Liver (tissue), 9 donors: ENCODE data around the gene ATAD3C. TPM values are rescaled to one million over a fixed set of nuclear protein-coding genes. Genes with fewer than 3 reads are reported as not detected.
A peak's percentile ranks its signal among the peaks of the same experiment; 100 is the strongest.
"Not testable (repeated sequence)": the region's sequence is repeated elsewhere in the genome, so short reads cannot be mapped to it uniquely, and the experiment has no call there.

ENCODE experiments used
- DNase-seq: peaks from one replicate; pipeline ENCODE4 v3.0.0-alpha.2; 2017; ENCODE audit warnings: low spot score
- H3K27ac ChIP-seq, 2 donors: one replicate each; pipeline ENCODE4 v1.7.0; 2013; ENCODE audit warnings: inconsistent platforms in 2 of 2, low read length in 2 of 2, control low read depth in 1 of 2, low read depth in 1 of 2, mild to moderate bottlenecking in 1 of 2
- H3K27me3 ChIP-seq, 4 donors: one replicate each; pipeline versions ENCODE4 v1.6.1 to v1.7.0; 2013; ENCODE audit warnings: low read length in 3 of 4, inconsistent platforms in 1 of 4, mild to moderate bottlenecking in 1 of 4, moderate library complexity in 1 of 4; ENCODE audit not compliant: control insufficient read depth in 4 of 4, insufficient read depth in 4 of 4
- H3K36me3 ChIP-seq, 4 donors: one replicate each; pipeline versions ENCODE4 v1.6.1 to v1.7.0; 2013; ENCODE audit warnings: low read length in 3 of 4, mild to moderate bottlenecking in 3 of 4, low read depth in 1 of 4, moderate library complexity in 1 of 4; ENCODE audit not compliant: control insufficient read depth in 4 of 4, insufficient read depth in 3 of 4
- H3K4me1 ChIP-seq, 4 donors: one replicate each; pipeline versions ENCODE4 v1.6.1 to v1.7.0; 2013; ENCODE audit warnings: low read length in 3 of 4, mild to moderate bottlenecking in 3 of 4, moderate library complexity in 1 of 4; ENCODE audit not compliant: control insufficient read depth in 4 of 4, insufficient read depth in 4 of 4
- H3K4me3 ChIP-seq, 3 donors: one replicate each; pipeline versions ENCODE4 v1.6.1 to v1.7.0; 2013; ENCODE audit warnings: low read length in 3 of 3, control low read depth in 1 of 3, low read depth in 1 of 3, mild to moderate bottlenecking in 1 of 3
- H3K9ac ChIP-seq, 2 donors: one replicate each; pipeline ENCODE4 v1.7.0; 2013; ENCODE audit warnings: low read length in 2 of 2, mild to moderate bottlenecking in 2 of 2, moderate library complexity in 2 of 2, control low read depth in 1 of 2, low read depth in 1 of 2
- H3K9me3 ChIP-seq, 4 donors: one replicate each; pipeline versions ENCODE4 v1.6.1 to v1.7.0; 2013; ENCODE audit warnings: low read length in 3 of 4; ENCODE audit not compliant: control insufficient read depth in 4 of 4
- FOXA1 ChIP-seq: IDR thresholded peaks from 2 replicates; pipeline ENCODE4 v1.6.1; 2016; ENCODE audit warnings: antibody characterized with exemption
- FOXA2 ChIP-seq: IDR thresholded peaks from 2 replicates; pipeline ENCODE4 v1.6.1; 2016; ENCODE audit warnings: antibody characterized with exemption
- GABPA ChIP-seq, 2 donors: IDR thresholded peaks in 1 of 2; conservative IDR thresholded peaks in 1 of 2; 2 replicates each; pipeline ENCODE4 v1.6.1; 2016; ENCODE audit warnings: antibody characterized with exemption in 2 of 2, mild to moderate bottlenecking in 1 of 2, moderate library complexity in 1 of 2
- HNF4A ChIP-seq, 2 donors: conservative IDR thresholded peaks; 2 replicates each; pipeline ENCODE4 v1.6.1; 2016; ENCODE audit warnings: antibody characterized with exemption in 2 of 2, mild to moderate bottlenecking in 2 of 2
- HNF4G ChIP-seq: IDR thresholded peaks from 2 replicates; pipeline ENCODE4 v1.6.1; 2016; ENCODE audit warnings: antibody characterized with exemption
- JUND ChIP-seq, 2 donors: IDR thresholded peaks; 2 replicates each; pipeline ENCODE4 v1.6.1; 2016; ENCODE audit warnings: antibody characterized with exemption in 2 of 2
- NR2F2 ChIP-seq: IDR thresholded peaks from 2 replicates; pipeline ENCODE4 v1.6.1; 2016; ENCODE audit warnings: antibody characterized with exemption
- RAD21 ChIP-seq, 2 donors: IDR thresholded peaks; 2 replicates each; pipeline ENCODE4 v1.6.1; 2016; ENCODE audit warnings: antibody characterized with exemption in 2 of 2, mild to moderate bottlenecking in 2 of 2
- RXRA ChIP-seq, 2 donors: IDR thresholded peaks; 2 replicates each; pipeline ENCODE4 v1.6.1; 2017 to 2018; ENCODE audit warnings: antibody characterized with exemption in 2 of 2, mild to moderate bottlenecking in 1 of 2
- SP1 ChIP-seq: IDR thresholded peaks from 2 replicates; pipeline ENCODE4 v1.6.1; 2018; ENCODE audit warnings: antibody characterized with exemption, mild to moderate bottlenecking
- TAF1 ChIP-seq: conservative IDR thresholded peaks from 2 replicates; pipeline ENCODE4 v1.6.1; 2016; ENCODE audit warnings: antibody characterized with exemption, mild to moderate bottlenecking
- YY1 ChIP-seq: IDR thresholded peaks from 2 replicates; pipeline ENCODE4 v1.6.1; 2016; ENCODE audit warnings: antibody characterized with exemption, mild to moderate bottlenecking
- WGBS: extraction: QIAGEN DNeasy Blood & Tissue Kit; methylation state at CpG from one replicate; pipeline ENCODE4 v1.1.7; 2013; 5-methylcytosine and 5-hydroxymethylcytosine counted together
- polyA plus RNA-seq, 2 donors: library from polyadenylated mRNA; stranded (reverse) in 1 of 2; unstranded in 1 of 2; fragments of 200-250 nt in 1 of 2; fragments of >200 nt in 1 of 2; fragmentation: Nextera tagmentation in 1 of 2; extraction: Ambion mirVana in 1 of 2; gene quantifications; one replicate each; pipeline versions ENCODE4 v1.2.1 to v1.2.3, GENCODE V29; 2013 to 2015
- total RNA-seq, 2 donors: library from RNA; depleted of rRNA; stranded (reverse); fragments of >200 nt; gene quantifications; one replicate each; pipeline ENCODE4 v1.2.3, GENCODE V29; 2014
- TF ChIP-seq, protein P1 (sequence below): fragments of 150-350 bp; IDR thresholded peaks from 2 replicates; pipeline ENCODE4 v1.5.1; 2017; ENCODE audit warnings: improper control_type of control experiment, low read depth, low read length; ENCODE audit not compliant: missing input control
- TF ChIP-seq, protein P2 (sequence below): IDR thresholded peaks from 2 replicates; pipeline ENCODE4 v1.6.1; 2016; ENCODE audit warnings: antibody characterized with exemption
- TF ChIP-seq, protein P3 (sequence below): IDR thresholded peaks from 2 replicates; pipeline ENCODE4 v1.6.1; 2016; ENCODE audit warnings: antibody characterized with exemption
- TF ChIP-seq, protein P4 (sequence below): IDR thresholded peaks from 2 replicates; pipeline ENCODE4 v1.6.1; 2016; ENCODE audit warnings: antibody characterized with exemption, mild to moderate bottlenecking
- donor health status: healthy.
- donor health status: healthy.
- donor health status: healthy.
- donor health status: healthy.
- donor health status: healthy.

ATAD3C gene
- total and polyA plus RNA-seq, 4 donors: 0.19 to 4.8 (median 0.88) TPM

DNA sequence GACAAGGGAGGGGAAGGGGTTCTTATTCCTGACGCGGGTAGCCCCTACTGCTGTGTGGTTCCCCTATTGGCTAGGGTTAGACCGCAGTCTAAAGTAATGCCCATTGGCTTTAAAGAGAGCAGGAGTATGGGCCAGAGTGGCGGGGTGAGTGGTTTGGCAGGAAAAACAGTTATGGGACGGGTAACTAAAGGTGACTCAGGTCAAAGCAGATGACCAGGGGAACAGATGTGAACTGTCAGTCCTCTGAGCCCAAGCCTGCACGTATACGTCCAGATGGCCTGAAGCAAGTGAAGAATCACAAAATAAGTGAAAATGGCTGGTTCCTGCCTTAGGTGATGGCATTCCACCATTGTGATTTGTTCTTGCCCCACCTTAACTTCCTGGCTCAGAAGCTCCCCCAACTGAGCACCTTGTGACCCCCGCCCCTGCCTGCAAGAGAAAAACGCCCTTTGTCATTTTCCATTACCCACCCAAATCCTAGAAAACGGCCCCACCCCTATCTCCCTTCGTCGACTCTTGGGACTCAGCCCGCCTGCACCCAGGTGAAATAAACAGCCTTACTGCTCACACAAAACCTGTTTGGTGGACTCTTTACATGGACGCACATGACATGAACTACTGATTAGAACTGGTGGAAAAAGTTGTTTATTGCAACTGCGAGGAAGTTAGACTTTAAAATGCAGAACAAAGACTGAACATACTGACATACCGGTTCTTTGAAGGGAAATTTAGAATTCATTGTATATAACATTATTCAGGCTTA is 21.3 kb downstream of the ATAD3C start:
- Histone ChIP-seq H3K27me3 (no peaks in the 10 kb centered on the region), H3K27ac (peak overlapping the region; percentile 35 to 80), H3K4me1 (peaks cover 8 to 21% (median 14%) of the 10 kb centered on the region in 4 donors), H3K9me3 (no peaks in the 10 kb centered on the region), H3K4me3 (peak overlapping the region; percentile 53 to 87 (median 82)), H3K36me3 (no peaks in the 10 kb centered on the region), H3K9ac (peak overlapping the region; percentile 4 to 60)
- no peak for TF ChIP-seq JUND (IDR thresholded peaks at IDR 0.05)
- TF ChIP-seq, protein P1, sequence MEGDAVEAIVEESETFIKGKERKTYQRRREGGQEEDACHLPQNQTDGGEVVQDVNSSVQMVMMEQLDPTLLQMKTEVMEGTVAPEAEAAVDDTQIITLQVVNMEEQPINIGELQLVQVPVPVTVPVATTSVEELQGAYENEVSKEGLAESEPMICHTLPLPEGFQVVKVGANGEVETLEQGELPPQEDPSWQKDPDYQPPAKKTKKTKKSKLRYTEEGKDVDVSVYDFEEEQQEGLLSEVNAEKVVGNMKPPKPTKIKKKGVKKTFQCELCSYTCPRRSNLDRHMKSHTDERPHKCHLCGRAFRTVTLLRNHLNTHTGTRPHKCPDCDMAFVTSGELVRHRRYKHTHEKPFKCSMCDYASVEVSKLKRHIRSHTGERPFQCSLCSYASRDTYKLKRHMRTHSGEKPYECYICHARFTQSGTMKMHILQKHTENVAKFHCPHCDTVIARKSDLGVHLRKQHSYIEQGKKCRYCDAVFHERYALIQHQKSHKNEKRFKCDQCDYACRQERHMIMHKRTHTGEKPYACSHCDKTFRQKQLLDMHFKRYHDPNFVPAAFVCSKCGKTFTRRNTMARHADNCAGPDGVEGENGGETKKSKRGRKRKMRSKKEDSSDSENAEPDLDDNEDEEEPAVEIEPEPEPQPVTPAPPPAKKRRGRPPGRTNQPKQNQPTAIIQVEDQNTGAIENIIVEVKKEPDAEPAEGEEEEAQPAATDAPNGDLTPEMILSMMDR: no peak
- no peak for TF ChIP-seq RAD21 (IDR thresholded peaks at IDR 0.05)
- TF ChIP-seq RXRA (IDR thresholded peaks at IDR 0.05): no peak
- TF ChIP-seq, protein P2, sequence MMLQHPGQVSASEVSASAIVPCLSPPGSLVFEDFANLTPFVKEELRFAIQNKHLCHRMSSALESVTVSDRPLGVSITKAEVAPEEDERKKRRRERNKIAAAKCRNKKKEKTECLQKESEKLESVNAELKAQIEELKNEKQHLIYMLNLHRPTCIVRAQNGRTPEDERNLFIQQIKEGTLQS: no peak
- TF ChIP-seq, protein P3, sequence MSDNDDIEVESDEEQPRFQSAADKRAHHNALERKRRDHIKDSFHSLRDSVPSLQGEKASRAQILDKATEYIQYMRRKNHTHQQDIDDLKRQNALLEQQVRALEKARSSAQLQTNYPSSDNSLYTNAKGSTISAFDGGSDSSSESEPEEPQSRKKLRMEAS: no peak
- no peak for TF ChIP-seq GABPA (IDR thresholded peaks at IDR 0.05 in 1 of 2, conservative IDR thresholded peaks at IDR 0.05 in 1 of 2)
- TF ChIP-seq FOXA2: no peak
- DNase-seq: peak; percentile 41
- 22% methylated on average over 16 of the region's 16 CpGs for WGBS

DNA sequence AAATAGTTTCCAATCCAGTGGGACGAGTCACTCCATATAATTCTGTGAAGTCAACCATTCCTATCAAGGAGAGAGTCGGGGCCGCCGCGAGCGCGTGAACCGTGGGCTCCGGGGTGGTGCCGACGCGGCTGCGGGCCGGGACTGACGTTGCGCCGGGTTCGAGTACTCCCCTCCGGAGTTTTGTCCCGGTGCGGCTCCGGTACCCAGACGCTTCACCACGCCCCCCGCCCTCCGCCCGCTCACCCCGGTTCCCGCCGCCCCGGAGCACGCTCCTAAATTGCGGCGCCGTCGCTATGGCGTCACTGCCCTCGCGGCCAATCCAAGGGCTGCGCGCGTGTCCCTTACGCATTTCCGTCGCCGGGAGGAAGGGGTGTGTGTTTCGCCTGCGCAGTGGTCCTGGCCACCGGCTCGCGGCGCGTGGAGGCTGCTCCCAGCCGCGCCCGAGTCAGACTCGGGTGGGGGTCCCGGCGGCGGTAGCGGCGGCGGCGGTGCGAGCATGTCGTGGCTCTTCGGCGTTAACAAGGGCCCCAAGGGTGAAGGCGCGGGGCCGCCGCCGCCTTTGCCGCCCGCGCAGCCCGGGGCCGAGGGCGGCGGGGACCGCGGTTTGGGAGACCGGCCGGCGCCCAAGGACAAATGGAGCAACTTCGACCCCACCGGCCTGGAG is 22.0 kb downstream of the ATAD3C start, which contains the start of gene ATAD3B:
Gene ATAD3B, plus strand, starts transcription at position 377 of the 664 bp plus-strand sequence. Its CDS starts 120 bp downstream, at position 497.
- peaks cover 8 to 21% (median 14%) of the 10 kb centered on the region in 4 donors for H3K4me1 ChIP-seq
- no peaks in the 10 kb centered on the region for H3K36me3 ChIP-seq
- H3K9me3 ChIP-seq: no peaks in the 10 kb centered on the region
- TF ChIP-seq, protein P2: no peak
- TF ChIP-seq HNF4G: no peak
- TF ChIP-seq GABPA (IDR thresholded peaks at IDR 0.05 in 1 of 2, conservative IDR thresholded peaks at IDR 0.05 in 1 of 2): peak; percentile 71 to 93
- TF ChIP-seq FOXA1: no peak
- no peak for TF ChIP-seq RXRA (IDR thresholded peaks at IDR 0.05)
- TF ChIP-seq, protein P4, sequence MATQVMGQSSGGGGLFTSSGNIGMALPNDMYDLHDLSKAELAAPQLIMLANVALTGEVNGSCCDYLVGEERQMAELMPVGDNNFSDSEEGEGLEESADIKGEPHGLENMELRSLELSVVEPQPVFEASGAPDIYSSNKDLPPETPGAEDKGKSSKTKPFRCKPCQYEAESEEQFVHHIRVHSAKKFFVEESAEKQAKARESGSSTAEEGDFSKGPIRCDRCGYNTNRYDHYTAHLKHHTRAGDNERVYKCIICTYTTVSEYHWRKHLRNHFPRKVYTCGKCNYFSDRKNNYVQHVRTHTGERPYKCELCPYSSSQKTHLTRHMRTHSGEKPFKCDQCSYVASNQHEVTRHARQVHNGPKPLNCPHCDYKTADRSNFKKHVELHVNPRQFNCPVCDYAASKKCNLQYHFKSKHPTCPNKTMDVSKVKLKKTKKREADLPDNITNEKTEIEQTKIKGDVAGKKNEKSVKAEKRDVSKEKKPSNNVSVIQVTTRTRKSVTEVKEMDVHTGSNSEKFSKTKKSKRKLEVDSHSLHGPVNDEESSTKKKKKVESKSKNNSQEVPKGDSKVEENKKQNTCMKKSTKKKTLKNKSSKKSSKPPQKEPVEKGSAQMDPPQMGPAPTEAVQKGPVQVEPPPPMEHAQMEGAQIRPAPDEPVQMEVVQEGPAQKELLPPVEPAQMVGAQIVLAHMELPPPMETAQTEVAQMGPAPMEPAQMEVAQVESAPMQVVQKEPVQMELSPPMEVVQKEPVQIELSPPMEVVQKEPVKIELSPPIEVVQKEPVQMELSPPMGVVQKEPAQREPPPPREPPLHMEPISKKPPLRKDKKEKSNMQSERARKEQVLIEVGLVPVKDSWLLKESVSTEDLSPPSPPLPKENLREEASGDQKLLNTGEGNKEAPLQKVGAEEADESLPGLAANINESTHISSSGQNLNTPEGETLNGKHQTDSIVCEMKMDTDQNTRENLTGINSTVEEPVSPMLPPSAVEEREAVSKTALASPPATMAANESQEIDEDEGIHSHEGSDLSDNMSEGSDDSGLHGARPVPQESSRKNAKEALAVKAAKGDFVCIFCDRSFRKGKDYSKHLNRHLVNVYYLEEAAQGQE: no peak
- TF ChIP-seq RAD21 (IDR thresholded peaks at IDR 0.05): peak in 1 of 2 donors; percentile 15
- no peak for TF ChIP-seq FOXA2
- TF ChIP-seq HNF4A (conservative IDR thresholded peaks at IDR 0.05): peak in 1 of 2 donors; percentile 15
- TF ChIP-seq SP1: peak; percentile 48
- TF ChIP-seq YY1: peak; percentile 30
- TF ChIP-seq NR2F2: no peak
- TF ChIP-seq, protein P3: no peak
- TF ChIP-seq TAF1: no peak
- H3K4me3 ChIP-seq: peak within 1 kb of the TSS; percentile 73 to 87 (median 82)
- peak within 1 kb of the TSS; percentile 35 to 80 for H3K27ac ChIP-seq
- peak within 1 kb of the TSS; percentile 47 to 60 for H3K9ac ChIP-seq
- under 1% methylated on average over 87 of the region's 87 CpGs for WGBS
- H3K27me3 ChIP-seq: no peaks in the 10 kb centered on the region
- DNase-seq: peak; percentile 90

- H3K27me3 ChIP-seq, H3K9me3 ChIP-seq, H3K27ac ChIP-seq, DNase-seq, H3K36me3 ChIP-seq: not testable (repeated sequence)
- peaks cover 8 to 21% (median 14%) of the 10 kb centered on the region in 4 donors for H3K4me1 ChIP-seq
- peak overlapping the region; percentile 59 to 82 (median 73) for H3K4me3 ChIP-seq
- peak overlapping the region in 1 of 2 donors; percentile 47 for H3K9ac ChIP-seq
- 2% methylated on average over 54 of the region's 65 CpGs for WGBS
These were observed 22.8 kb downstream of the ATAD3C start for GRCh38 chr1:1472053-1472876.
